RWPE1 (cell line): ENCODE results near the gene PRR23B.

Experiments
- CTCF ChIA-PET: fragments of 350-600 bp; sonication (Branson Sonifier 250); formaldehyde crosslinking; extraction: SDS; loops from one replicate; lab custom pipeline; 2021; lab: Yijun Ruan, JAX
- POLR2A ChIA-PET: fragments of 400-600 bp; formaldehyde crosslinking; extraction: SDS; loops from one replicate; lab custom pipeline; 2020; ENCODE audit warnings: antibody characterized with exemption; ENCODE audit not compliant: low non-redundant PET; lab: Yijun Ruan, JAX
- DNase-seq: peaks from one replicate; pipeline ENCODE4 v3.0.0; 2012; ENCODE audit warnings: low spot score
- H3K27ac ChIP-seq: fragments of 450-650 bp; 2 replicates; pipeline ENCODE4 v1.5.1; 2017
- TF ChIP-seq, protein P1 (sequence below): fragments of 450-650 bp; conservative IDR thresholded peaks from 2 replicates; pipeline ENCODE4 v1.5.1; 2017; ENCODE audit warnings: low read depth, mild to moderate bottlenecking

Gene PRR23B

DNA sequence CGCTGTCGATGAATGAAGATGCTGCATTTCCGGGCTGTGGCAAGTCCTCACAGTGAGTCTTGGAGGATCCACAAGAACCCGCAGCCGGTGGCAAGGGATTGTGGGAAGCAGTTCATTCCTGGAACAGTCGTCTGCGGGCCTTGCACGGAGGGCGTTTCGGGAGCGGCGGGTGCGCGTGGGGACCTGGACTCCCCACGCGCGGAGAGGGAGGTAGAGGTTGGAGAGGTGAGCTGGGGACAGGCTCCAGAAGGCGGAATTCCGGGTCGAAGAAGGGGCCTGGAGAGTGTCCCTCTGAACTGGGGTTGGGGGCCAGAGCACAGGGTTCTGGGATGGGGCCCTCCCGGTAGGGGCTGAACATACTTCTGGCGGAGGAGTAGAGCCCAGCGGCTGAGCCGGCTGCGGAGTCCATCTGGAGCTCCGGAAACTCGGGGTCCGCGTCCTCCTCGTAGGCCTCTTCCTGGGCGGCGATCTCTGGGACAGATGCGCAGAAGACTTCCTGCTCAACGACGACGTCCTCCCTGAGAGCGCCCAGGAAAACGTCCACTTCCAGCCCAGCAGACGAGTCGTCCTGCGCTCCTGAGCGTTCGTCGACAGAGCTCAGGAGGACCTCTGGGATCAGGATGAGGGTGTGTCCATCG, 15.3 kb downstream of the PRR23B start:
- TF ChIP-seq, protein P1, sequence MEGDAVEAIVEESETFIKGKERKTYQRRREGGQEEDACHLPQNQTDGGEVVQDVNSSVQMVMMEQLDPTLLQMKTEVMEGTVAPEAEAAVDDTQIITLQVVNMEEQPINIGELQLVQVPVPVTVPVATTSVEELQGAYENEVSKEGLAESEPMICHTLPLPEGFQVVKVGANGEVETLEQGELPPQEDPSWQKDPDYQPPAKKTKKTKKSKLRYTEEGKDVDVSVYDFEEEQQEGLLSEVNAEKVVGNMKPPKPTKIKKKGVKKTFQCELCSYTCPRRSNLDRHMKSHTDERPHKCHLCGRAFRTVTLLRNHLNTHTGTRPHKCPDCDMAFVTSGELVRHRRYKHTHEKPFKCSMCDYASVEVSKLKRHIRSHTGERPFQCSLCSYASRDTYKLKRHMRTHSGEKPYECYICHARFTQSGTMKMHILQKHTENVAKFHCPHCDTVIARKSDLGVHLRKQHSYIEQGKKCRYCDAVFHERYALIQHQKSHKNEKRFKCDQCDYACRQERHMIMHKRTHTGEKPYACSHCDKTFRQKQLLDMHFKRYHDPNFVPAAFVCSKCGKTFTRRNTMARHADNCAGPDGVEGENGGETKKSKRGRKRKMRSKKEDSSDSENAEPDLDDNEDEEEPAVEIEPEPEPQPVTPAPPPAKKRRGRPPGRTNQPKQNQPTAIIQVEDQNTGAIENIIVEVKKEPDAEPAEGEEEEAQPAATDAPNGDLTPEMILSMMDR, result no peak
- CTCF ChIA-PET, result interaction anchor here (0.6 kb wide), 1 partner anchor 37 kb away, joined by 3 read pairs; no protein-coding TSS in a partner anchor
- POLR2A ChIA-PET, result no interaction called here
- H3K27ac ChIP-seq, result no peak overlapping the region
- DNase-seq, result no peak

DNA sequence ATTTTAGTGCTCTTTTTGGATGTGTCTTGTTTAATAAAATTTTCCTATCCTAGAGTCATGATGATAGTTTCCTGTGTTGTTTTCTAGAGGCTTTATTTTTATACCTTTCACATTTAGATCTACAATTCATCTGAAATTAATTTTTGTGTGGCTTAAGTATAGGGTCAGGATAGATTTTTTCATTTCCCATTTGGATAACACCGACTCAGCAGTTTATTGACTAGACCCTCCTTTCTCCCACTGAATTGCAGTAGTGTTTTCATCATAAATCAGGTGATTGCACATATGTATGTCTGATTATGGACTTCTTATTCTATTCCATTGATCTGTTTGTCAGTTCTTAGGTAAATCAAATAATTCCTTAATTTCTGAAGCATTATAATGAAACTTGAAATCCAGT, 25.0 kb downstream of the PRR23B start:
- H3K27ac ChIP-seq, result no peak overlapping the region
- DNase-seq, result no peak
- ChIA-PET POLR2A (no interaction called here), CTCF (no interaction called here)
- TF ChIP-seq, protein P1, result no peak

DNA sequence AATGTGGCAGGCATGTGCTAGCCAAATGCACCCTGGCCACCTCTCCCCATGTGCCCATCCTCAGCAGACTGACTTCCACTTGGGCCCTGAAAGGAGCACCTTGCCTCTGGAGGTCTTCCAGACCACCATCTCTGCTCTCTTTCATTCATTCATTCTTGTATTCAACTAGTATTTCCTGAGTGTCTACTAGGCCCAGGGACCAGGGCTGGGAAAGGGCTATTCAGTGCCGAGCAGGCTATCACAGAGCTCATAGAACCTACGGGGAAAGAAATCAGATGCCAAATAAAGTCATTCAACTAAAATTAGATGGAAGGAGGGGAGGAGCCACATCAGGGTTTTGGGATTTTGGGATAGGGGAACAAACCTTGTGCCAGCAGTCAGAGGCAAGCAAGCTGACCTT, 33.5 kb downstream of the PRR23B start:
- ChIA-PET CTCF (no interaction called here), POLR2A (no interaction called here)
- no peak for DNase-seq
- H3K27ac ChIP-seq, result no peak overlapping the region
- TF ChIP-seq, protein P1, result no peak

DNA sequence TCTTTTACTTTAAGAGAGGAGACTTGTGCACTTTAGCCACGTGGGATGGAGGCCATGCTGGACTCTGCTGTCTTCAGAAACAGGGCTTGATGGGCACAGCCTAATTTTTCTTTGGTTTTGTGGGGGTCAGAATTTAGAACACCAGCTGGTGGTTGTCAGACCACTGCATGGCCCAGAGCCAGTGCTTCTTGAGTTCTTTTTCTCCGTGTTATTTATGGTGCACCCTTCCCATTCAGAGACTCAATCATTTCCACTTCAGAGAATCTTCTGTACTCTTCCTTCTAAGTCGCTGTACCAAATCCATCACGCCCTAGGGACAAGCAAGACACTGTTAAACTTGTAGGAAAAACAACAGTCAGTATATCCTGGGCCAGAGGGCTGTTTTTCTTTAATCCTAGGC, 34.8 kb downstream of the PRR23B start:
- CTCF ChIA-PET, result no interaction called here
- H3K27ac ChIP-seq, result no peak overlapping the region
- DNase-seq, result no peak
- TF ChIP-seq, protein P1, result no peak
- POLR2A ChIA-PET, result no interaction called here

DNA sequence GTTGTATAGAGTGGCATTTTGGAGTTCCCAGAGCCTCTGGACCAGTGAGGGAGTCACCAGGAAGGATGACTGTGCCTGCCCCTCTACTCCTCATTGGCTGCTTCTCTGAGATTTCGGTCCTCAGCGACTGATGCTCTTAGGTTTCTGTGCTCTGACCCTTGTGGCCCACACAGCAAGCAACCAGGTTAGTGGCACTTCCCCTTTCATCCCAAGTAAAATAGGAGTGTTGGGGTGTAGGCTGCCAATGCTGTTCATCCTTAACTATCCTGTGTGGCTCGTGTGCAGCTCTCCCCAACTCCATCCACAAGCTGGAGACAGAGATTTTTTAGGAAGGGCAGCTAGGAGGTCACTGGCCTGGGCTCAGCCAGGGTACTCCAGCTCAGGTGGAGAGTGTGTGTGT, 35.9 kb downstream of the PRR23B start:
- ChIA-PET CTCF (interaction anchor here (0.7 kb wide), 1 partner anchor 174 kb away, joined by 3 read pairs; no protein-coding TSS in a partner anchor), POLR2A (no interaction called here)
- no peak overlapping the region for H3K27ac ChIP-seq
- DNase-seq, result no peak
- TF ChIP-seq, protein P1, result no peak

DNA sequence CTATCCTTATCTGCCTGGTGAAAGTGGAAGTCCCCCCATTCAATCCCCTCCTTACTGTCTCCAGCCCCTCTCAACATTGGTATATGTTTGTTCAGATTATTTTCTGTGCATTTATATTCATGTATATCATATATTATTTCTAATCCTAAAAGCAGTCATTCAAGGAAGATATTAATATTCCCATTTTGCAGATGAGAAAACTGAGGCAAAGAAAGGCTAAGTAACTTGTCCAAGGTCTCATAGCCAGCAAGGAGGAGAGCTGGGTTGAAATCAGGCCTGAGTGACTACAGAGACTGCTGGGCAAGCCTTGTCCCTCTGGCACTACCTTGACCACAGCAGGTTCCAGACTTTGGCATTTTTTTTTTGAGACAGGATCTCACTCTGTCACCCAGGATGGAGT, 44.7 kb downstream of the PRR23B start:
- H3K27ac ChIP-seq, result no peak overlapping the region
- ChIA-PET CTCF (no interaction called here), POLR2A (no interaction called here)
- no peak for DNase-seq
- TF ChIP-seq, protein P1, result no peak

DNA sequence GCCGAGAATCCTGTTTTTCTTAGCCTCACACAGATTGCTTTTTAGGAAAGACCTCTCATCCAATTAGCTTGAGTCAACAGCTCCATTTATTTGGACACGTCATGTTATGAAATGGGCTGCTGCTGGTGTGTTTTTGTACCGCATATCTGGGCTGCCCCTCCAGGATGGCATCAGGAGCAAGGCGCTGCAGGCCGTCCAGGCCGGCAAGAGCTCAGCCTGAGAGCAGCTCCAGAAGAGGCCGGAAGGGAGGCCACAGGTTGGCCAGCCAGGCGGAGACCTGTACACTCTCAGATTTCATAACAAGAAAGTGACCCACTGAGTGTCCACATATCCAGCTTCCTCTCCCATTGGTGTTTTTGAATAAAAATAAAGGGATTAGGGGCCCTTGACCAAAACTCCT, 45.4 kb downstream of the PRR23B start:
- CTCF ChIA-PET, result no interaction called here
- TF ChIP-seq, protein P1, result no peak
- POLR2A ChIA-PET, result no interaction called here
- DNase-seq, result no peak
- no peak overlapping the region for H3K27ac ChIP-seq
